ENCODE measurements around the gene NCF4. TPM values are rescaled to one million over a fixed set of nuclear protein-coding genes. Genes with fewer than 3 reads are reported as not detected.

Gene NCF4
- total RNA-seq, 1 experiment from 2014 or later = not detected

- Histone ChIP-seq H3K23ac (ENCODE audit: insufficient read length, low read depth, low read length) (no peak overlapping the region), H4K5ac (ENCODE audit: insufficient read length, low read depth, low read length) (no peak overlapping the region), H3K27ac (ENCODE audit: insufficient read length, low read depth, low read length) (no peak overlapping the region), H3K18ac (ENCODE audit: insufficient read length, low read depth, low read length) (no peak overlapping the region), H2BK12ac (ENCODE audit: insufficient read length, low read depth, low read length) (no peak overlapping the region), H4K91ac (ENCODE audit: insufficient read length, low read depth, low read length) (peak overlapping the region; percentile 64), H3K4me2 (ENCODE audit: insufficient read depth, insufficient read length, low read length) (no peak overlapping the region), H3K4ac (ENCODE audit: low read depth, low read length) (no peak overlapping the region), H3K4me1 (ENCODE audit: insufficient read depth, low read length) (peaks cover 6% of the 10 kb centered on the region; the same call in 1 of the 2 replicates), H2AFZ (ENCODE audit: low read length) (no peak overlapping the region), H2AK5ac (ENCODE audit: insufficient read length, low read length) (no peak overlapping the region), H3K79me2 (ENCODE audit: insufficient read depth, low read length) (no peaks in the 10 kb centered on the region), H4K8ac (replicated peaks; ENCODE audit: insufficient read length, low read depth, low read length) (no peak overlapping the region), H2BK20ac (ENCODE audit: low read depth, low read length, poor library complexity, severe bottlenecking) (no peak overlapping the region), H3K23me2 (ENCODE audit: insufficient read length, low read depth, low read length, poor library complexity, severe bottlenecking) (no peaks in the 10 kb centered on the region), H2BK5ac (ENCODE audit: insufficient read length, low read length) (no peak overlapping the region), H4K20me1 (ENCODE audit: control insufficient read depth, insufficient read depth, insufficient read length) (no peaks in the 10 kb centered on the region), H3K56ac (ENCODE audit: insufficient read length, low read depth, low read length) (no peak overlapping the region), H3K27me3 (ENCODE audit: insufficient read depth, low read length) (no peaks in the 10 kb centered on the region), H2BK15ac (ENCODE audit: low read depth, low read length) (no peak overlapping the region), H3K9ac (ENCODE audit: extremely low read depth, insufficient read length, low read length) (no peak overlapping the region), H3T11ph (ENCODE audit: low read length) (no peak overlapping the region), H3K9me3 (ENCODE audit: control insufficient read depth, low read depth, low read length) (no peaks in the 10 kb centered on the region), H3K79me1 (ENCODE audit: insufficient read depth, low read depth, low read length, poor library complexity, severe bottlenecking) (no peaks in the 10 kb centered on the region), H3K14ac (ENCODE audit: insufficient read depth, low read length) (no peak overlapping the region; the same call in 1 of the 2 replicates), H2BK120ac (ENCODE audit: low read depth, low read length, poor library complexity, severe bottlenecking) (no peak overlapping the region)
- Mint-ChIP-seq H3K27me3 (ENCODE audit: low read depth) (peaks cover 93% of the 10 kb centered on the region), H3K9me3 (peaks cover 16 to 17% of the 10 kb centered on the region in 2 experiments), H3K4me3 (no peak overlapping the region), H3K36me3 (ENCODE audit: insufficient read depth in 1 of 3, low read depth in 3 of 3) (peaks cover 7 to 11% (median 8%) of the 10 kb centered on the region in 3 experiments; a peak in 6 of 7 replicates), H3K27ac (peak overlapping the region; percentile 50 to 98 (median 86); a peak in 6 of 7 replicates), H3K4me1 (peaks cover 22 to 27% of the 10 kb centered on the region in 2 experiments)
- WGBS (ENCODE audit: extremely low coverage, insufficient read length, low lambda C conversion rate) = no CpG with 5 or more reads among the region's 13 CpGs
- TF ChIP-seq CTCF (conservative IDR thresholded peaks at IDR 0.05) = no peak
- no peak for DNase-seq
These were observed 40.8 kb downstream of the NCF4 start for GRCh38 chr22:36901411-36902142.
